Activated T-cell treated with anti-CD3 and anti-CD28 coated beads, Interleukin-2, amount 50 U/mL, for 1 hour (primary cell): ENCODE data around the gene FBXO31.

Source experiments
- DNase-seq: peaks from one replicate; pipeline ENCODE4 v3.0.0-alpha.2; 2020

FBXO31 gene

DNA sequence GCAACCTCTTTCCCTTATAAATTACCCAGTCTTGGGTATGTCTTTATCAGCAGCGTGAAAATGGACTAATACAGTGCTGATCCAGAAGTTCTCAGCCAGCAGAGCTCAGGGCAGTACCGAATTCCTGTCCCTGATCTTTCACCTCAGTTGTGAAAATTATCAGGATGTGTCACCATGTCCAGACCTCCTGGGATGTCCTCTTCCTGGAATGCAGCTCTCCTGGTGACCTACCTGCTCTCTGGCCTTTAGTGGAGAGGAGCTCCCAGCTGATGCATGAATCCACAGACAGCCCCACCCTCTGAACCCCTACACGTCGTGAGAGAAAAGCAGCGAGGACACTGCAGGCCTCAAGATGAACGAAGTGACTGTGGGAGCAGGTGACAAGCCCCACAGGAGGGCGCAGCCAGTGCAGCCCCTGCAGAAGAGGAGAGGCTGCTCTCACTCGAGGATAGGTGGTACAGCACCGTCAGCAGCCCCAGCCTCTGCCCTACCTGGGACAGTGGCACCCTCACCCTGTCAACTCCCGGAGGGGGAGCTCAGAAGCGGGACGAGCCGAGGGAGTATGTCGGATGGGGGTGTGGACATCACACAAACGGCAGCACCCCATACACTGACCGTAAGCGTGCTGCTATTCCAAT lies 44.4 kb downstream of the FBXO31 start:
- DNase-seq = no peak

DNA sequence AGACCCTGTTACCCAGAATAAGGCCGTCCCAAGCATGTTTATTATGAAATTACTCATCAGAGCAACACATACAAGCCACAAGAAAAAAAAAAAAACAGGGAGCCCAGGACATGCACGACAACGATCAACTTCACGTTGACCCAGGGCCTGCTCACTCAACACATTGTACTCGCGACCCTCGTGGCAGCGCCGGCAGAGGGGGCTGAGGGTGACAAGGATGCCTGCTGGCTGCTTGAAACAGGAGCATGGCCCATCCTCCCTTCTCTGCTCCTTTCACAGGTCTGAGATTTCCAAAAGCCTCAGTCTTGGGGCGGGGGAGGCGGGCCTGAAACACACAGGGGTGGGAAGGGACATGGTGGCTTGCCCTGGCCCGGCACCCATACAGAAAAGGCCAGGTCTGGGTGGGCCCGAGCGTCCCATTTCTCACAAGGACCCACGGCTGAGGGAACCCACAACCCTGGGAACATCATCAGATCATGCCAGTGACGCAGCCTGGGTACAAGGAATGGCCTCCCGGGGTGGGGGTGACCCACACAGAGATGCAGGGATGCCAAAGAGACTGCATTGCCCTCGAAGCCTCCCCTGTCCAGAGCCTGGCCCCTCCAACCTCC lies 45.3 kb downstream of the FBXO31 start:
- DNase-seq = no peak

DNA sequence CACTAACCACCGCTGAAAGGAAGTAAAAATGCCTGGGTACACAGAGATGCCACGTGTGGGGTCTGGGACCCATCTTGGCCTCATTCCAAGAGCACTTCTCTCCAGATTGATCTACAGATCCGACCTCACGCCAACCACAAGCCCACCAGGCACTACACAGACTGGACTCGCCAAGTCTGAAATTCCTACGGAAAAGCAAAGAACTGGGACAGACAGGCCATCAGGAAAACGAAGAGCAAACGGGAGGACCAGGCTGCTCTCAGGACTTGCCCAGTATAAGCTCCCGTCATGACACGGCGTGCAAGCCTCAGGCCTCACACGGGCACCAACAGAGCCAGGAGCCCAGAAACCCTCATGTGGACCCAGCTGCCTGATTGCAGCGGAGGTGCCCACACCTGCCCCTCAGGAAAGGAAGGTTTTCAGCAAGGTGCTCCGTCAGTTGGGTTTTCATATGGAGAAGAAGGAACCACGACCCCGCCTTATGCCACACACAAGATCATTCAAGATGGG lies 46.3 kb downstream of the FBXO31 start:
- no peak for DNase-seq

DNA sequence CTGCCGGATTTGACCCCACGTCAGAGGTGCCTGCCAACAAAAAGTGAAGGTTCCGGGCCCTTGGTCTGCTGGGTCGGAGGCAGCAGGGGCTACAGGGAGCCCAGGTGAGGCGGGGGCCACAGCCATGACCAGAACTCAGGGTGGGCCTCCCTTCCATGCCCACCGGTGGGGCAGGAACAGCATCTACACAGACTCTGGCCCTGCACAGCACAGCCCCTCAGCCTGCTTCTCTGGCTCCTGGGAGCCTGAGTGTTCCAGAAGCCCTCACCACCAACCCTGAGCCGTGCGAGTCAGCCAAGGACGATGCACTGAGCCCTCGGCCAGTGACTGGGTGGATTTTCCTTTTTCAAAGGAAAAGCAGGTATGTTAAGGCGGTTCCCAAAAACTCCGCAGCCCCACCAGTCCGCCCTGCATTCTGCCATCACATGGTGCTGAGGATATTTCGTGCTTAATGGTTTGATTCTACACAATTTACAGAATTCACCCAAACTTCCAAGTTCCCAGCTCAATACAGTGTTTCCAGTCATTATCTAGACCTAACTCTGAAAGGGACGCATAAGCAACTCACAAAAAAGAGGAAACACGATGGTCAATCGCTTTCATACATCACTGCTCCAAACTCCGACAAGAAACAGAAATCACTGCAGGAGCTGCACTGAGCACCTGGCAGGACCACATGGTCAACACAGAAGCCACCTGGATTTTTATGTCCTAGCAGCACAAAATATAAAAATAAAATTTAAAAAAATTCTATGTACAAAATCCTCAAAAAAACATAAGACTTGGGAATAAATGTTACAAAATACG lies 46.9 kb downstream of the FBXO31 start:
- no peak for DNase-seq

DNA sequence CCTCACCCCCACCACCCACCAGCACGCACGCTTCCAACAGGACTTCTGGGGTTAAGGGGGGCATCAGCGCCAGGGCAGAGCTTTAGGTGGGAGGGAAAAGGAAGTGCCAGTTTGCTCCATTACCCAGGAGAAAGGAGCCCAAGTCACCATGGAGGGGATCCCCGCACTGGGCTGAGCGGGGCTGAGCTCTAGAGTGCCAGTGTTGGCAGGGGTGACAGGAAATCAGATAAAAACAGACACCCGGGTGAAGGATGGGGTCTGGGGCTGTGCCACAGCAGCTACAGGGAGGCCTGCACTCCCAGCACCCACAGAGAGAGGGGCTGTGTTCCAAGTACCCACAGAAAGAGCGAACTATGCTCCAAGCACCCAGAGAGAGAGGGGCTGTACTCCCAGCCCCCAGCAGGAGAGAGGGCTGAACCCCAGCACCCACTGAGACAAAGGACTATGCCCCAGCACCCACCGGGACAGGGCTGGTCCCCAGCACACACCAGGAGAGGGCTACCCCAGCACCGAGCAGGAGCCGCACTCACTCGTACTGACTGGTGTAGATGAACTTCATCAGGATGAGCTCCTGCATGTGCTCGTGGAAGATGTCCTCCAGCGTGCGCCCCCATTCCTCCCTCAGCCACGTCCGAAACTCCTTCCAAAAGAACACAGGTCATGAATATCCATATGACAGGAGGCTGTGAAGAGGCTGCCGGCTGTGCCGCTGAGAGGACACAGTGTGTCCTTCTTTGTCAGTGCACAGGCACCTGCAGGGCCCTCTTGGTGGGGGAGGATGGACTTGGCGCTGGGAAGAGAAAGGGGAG lies 47.7 kb downstream of the FBXO31 start:
- no peak for DNase-seq

DNA sequence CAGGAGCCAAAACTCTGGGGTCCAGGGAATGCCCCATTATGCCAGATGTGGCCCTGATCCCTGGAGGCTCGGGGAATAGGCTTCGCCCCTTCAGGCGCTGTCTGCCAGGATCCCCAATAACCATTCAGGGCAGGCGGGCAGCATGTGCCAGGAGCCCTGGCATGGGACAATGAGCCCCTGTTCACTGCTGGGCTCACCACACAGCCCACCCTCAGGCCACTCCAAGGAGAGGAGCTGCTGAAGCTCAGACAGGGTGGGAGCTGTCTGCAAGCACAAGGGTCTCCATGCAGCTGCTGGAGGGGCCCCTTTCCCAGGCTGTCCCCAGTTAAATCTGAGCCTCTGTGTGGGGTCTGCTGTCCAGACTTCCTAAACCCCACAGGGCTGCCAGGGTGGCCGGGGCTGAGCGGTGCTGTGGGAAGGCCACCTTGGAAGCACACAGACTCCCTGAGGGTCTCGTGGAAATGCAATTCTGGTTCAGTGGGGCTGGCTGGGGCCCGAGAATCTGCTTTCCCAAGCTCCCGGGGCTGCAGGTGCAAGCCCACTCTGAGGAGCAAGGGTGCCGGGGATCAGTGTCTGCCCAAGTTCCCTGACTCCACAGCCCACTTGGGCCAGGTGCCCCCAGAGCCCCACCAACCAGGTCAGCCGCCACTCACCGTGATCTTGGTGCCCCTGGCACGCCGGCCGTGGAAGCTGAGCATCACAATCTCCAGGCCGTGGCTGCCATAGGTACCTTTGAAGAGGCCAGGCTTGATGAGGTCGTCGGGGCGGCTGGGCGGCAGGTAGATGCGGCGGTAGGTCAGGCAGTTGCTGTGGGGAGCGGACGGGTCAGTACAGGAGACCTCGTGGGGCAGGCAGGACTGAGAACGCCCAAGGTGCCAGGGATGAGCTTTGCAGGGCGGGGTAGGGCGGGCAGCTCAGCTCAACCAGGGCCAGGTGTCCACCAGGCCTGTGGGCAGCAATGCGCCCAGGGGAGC lies 48.6 kb downstream of the FBXO31 start:
- no peak for DNase-seq

DNA sequence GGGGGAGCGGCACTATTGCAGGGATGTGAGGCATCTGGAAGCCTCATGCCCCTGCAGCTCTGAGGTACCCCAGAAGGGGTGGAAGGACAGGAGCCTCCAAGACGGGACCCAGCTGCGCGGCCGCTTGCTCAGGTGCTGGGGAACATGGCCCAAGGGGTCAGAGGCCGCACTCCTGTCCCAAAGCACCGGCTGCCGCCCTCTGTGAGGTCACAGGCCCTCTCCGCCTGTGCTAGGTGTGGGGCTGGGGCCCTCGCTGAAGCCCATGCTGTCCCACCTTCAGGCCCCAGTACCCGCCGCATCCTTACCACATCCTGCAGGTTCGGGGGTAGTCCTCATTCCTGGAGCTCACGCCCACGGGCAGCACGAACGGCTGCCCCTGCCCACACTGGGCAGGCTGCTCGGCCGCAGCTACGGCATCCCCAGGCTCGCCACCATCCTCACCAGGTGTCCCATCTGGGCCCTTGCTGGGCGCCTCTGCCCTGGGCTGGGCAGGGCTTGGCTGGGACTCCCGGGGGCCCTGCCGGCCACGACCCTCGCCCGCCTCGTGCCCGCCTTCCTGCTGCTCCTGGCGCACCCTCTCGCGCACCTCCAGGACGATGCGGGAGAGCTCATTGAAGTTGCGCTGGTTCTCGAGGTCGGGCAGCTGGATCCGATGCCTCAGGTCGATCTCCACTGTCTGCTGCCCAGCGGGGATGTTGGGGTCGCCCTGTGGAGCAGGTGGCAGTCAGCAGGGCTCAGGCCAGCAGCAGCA lies 49.8 kb downstream of the FBXO31 start:
- no peak for DNase-seq

DNA sequence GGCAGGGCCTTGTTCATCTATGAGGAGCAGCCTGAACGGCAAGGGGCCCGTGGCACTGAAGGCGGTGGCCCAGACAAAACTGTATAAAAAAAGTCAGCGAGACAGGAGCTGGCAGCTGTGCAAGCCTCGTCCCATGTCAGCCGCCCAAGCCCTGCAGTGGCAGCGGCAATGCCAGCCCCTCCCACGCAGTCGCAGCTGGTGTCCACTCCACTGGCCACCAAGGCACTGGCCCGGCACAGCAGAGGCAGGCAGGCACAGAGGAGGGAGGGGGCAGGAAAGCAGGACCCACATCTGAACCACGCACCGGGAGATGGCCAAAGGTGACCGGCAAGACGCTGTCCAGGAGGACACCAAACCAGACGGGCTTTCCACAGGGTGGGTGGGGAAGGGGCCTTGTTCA lies 50.5 kb downstream of the FBXO31 start:
- DNase-seq = no peak

DNA sequence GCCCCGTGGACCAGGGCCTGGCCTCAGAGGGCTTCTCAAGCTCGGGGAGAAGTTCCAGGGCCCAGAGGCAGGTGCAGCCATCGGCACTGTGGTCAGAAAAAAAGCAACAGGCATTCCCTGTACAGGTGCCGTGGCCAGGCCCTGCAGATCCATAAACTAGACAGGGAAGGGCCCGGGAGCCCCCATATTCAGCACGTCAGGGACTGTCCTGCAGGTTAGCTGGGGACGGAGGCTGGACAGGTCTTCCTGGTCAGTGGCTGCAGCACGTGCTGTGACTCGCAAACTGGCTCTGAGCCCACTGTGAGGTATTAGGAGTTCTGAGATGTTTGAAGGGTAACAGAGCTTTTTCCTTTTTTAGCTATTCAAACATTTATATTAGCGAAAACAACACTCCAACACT lies 51.4 kb downstream of the FBXO31 start:
- DNase-seq = no peak

DNA sequence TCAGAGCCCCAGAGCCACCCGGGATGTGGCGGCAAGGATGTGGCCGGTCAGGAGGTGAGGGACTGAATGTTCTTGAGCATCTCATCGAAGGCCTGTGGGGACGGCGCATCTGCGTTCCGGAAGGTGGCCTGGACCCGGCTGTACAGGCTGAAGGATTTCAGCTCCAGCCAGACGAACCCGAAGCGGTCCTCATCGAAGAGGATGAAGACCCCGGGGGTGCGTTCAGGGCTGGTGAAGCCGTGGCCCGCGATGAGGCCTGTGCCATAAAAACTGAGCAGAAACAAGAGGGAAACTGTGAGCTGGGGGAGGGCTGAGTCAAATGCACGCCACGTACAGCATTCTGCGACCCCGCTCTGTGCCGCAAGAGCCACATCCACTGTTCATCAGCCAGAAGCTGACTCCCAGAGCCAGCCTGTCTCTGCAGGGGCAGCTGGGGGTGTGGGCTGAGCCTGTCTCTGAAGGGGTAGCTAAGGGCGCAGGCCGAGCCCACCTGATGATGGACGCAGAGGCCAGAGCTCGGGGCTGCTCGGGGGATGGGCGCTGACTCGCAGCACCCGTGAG lies 52.3 kb downstream of the FBXO31 start:
- no peak for DNase-seq

DNA sequence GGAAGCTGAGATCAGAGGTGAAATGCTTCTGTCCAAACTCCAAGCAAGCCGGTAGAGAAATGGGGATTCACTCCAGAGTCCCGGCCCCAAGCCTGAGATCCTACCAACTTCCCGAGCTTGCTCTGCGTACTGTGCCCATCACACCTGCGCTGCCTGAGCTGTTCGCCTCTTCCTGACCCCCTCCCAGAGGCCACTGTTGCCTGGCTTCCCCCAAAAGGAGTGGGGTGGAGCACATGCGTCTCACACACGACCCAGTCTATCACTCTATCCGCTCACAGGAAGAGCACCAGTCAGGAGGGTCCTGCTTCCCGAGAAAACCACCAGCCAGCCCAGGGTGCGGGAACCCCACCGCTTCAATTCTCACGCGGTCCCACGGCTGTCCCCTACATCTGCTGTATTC lies 52.9 kb downstream of the FBXO31 start:
- DNase-seq = no peak

DNA sequence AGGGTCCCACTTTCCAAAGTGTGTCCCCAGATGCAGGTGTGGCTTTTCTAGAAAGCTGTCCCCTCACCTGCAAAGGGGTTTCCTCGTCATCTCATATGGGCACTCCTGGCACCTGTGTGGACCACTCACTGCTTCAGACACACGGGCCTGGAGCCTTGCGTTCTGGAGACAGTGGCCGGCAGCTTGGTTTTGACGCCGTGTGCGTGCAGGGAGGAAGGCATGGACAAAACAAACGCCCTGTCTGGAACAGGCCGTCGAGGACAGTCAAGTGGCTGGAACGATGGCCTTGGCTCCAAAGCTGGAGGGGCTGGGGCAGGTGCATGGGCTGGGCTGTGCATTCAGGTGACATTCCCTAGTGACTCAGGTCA lies 53.3 kb downstream of the FBXO31 start:
- no peak for DNase-seq

DNA sequence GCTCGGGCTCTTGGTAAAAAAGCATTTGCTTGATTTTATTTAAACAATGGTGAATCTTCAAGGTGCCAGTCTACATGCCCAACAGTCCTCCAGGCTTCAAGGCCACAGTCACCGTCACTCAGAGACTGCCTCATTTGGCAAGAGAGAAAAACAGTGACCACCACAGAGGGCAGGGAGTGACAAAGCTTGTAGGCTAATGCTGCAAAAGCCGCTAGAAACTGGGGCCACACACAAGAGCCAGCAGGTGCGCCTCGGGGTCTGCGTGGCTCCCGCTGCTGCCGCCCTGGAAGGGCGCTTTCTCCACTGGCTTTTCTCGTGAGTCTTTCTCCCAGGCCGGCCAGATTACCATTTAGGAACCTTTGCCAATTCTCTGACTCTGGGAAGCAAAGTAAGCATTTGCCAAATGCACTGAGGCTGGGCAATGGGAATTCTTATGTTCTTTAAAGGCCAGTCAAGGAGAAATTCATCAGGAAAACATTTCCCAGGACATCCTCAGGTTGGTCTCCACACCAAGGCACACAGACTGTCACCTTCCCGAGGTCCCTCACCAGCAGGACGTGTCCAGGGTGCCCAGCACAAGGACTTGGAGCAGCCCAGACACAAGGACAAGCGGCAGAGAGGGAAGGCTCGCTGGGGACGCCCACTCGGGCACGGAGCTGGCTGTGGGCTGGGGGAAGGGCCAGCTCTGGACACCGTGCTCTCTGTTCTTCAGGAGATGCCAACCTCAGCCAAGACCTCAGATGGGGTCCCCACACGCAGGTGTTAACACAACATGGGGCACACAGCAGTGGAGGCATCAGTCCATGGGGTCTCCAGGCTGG lies 53.9 kb downstream of the FBXO31 start:
- DNase-seq = no peak

DNA sequence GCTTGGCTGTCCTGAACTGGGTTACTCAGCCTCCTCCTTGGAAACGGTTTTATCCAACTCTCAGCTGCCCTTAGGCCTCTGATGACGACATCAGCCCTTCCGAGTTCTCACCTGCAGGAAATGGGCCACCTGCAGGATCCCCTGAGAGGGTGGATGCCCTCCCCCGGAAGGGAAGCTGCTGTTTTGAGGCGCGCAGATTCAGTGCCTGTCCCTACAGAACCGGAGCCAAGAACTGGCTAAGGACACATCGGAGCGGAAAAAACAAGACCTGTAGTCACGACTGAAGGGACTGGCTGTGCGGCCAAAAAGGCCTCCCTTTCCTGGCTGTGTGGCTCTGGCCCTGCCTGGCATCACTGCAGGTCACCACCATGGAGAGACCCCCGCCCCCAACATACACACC lies 54.7 kb downstream of the FBXO31 start:
- DNase-seq = no peak

DNA sequence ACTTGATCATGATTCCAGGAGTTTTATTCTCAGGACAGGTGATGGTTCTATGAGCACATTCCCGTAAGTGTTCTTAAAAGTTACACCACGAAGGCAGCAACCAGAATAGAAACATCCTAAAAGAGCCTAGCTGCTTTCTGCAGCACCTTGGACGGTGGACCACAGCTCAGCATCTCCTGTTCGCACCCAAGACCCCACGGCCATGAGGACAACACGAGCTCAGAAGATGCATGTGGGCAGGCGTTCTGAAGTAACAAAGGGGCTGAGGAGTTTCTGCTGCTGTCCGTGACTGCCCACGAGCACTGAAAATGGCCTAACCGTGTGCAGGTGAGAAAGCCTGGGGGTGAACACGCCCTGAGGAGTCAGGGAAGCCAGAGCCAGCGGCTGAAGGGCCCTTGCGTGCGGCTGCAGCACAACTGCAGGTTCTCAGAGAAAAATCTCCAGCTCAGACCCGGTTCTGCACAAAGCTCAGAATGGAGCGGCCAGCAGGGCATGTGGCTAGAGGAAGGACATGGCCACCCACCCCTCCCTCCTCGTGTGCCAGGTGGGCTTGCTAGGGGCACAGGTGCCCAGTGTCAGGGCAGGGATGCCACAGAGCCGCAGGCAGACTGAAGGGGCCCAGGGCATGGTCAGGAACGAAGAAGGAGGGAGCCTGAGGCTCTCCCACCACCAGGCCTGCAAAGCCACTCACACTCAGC lies 55.6 kb downstream of the FBXO31 start:
- no peak for DNase-seq

DNA sequence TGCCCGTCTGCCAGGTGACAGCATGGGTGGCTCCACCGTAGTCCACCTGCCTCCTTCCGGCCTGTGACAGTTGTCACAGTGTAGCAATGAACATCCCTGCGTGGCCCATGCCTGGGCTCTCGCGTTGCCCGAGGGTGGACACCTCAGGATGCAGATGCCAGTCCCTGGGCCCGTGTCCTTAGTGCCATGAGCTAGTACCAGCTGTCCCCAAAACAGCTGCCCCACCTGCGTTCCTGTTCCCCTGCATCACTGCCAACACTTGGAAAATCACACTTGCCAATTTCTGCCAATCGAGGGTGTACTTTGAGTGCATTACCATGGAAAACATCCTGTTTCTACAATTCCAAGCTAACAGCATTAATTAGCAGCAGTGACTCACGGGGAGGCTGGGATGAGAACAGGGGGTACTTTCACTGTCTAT lies 57.4 kb downstream of the FBXO31 start:
- DNase-seq = no peak

DNA sequence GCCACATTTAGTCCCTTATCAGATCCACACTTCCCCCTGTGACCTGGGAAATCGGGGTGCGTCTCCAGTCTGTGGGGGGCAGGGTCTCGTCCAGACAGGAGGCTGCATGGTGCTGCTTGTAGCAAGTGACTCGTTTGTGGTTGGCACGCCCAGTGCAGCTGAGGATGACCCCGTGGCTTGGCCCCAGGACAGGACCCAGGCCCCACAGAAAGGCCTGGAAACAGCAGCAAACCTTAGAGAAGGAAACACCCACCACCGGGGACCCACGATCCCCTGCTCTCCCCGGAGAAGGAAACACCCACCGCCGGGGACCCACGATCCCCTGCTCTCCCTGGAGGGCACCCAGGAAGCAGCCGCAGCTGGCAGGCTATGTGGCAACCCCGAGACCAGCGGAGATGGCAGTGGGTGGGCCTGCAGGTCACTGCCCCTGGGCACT lies 58.1 kb downstream of the FBXO31 start:
- DNase-seq = no peak

DNA sequence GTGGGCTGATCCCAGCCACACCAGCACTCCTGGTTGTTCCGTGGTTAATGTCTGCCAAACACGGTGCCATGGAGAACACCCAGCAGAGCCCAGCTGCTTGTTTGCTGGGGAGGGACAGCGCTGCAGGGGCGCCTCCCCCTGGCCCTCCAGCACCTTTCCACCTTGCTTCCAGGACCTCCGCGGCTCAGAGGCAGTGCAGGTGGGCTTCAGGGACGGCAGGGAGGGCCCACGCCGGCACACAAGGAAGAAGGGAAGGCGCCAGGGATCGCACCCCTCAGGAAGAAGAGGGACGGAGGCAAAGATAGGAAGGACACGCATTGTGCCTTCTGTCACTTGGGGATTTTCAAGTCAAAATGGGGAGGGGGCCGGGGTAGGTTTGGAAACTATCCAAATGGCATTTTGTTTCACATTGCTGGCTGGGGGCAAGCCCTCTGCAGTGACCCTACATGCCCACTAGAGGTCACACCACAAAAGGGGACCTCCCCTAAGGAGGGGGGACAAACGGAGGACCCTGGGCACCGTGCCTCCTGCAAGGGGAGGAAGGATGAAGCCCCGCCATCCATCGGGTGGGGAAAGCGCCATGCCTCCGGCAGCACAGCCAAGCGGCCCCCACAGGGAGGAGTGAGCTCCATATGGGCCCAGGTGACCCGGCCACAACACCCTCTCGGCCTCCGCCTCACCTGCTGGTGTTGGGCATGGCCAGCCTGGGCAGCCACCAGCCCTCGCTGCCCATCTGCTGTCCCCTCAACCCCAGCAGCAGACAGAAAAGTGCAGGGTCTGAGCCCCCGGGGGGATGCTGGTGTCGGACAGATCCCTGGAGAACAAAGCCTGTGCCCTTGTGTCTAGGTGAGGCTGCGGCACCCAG lies 58.9 kb downstream of the FBXO31 start:
- peak; percentile 60 for DNase-seq
